SK-N-SH (cell line): ENCODE results near the gene CSNK1G2.

Experiments used
- EP300 ChIP-seq, 2 experiments: IDR thresholded peaks; 2 replicates each; pipeline versions ENCODE4 v1.4.0 to v1.6.1; 2012; ENCODE audit warnings: borderline replicate concordance in 1 of 2, low read depth in 1 of 2, low read length in 1 of 2
- EZH2phosphoT487 ChIP-seq: fragments of 200-600 bp; sonication (generic); IDR thresholded peaks from 2 replicates; pipeline ENCODE4 v1.6.1; 2017; ENCODE audit warnings: low read depth, mixed run types, mild to moderate bottlenecking, antibody characterized with exemption, moderate library complexity, borderline replicate concordance
- FOXM1 ChIP-seq: IDR thresholded peaks from 2 replicates; pipeline ENCODE4 v1.4.0; 2012; ENCODE audit warnings: low read depth, mild to moderate bottlenecking
- POLR2AphosphoS5 ChIP-seq: IDR thresholded peaks from 2 replicates; pipeline ENCODE4 v1.6.1; 2012; ENCODE audit warnings: low read depth, low read length
- RAD21 ChIP-seq: IDR thresholded peaks from 2 replicates; pipeline ENCODE4 v1.6.1; 2012; ENCODE audit warnings: mild to moderate bottlenecking, low read length
- RXRA ChIP-seq: IDR thresholded peaks from 2 replicates; pipeline ENCODE4 v1.4.0; 2012; ENCODE audit warnings: low read depth, mild to moderate bottlenecking, borderline replicate concordance
- TAF1 ChIP-seq: IDR thresholded peaks from 2 replicates; pipeline ENCODE4 v1.6.1; 2012; ENCODE audit warnings: low read depth, mild to moderate bottlenecking, low read length, moderate library complexity, borderline replicate concordance
- TCF12 ChIP-seq: IDR thresholded peaks from 2 replicates; pipeline ENCODE4 v1.4.0; 2012
- TF ChIP-seq, protein P1 (sequence below): IDR thresholded peaks from 2 replicates; pipeline ENCODE4 v1.4.0; 2012; ENCODE audit warnings: low read depth
- TF ChIP-seq, protein P2 (sequence below): fragments of 200-600 bp; sonication (generic); IDR thresholded peaks from 2 replicates; pipeline ENCODE4 v1.6.1; 2017; ENCODE audit warnings: antibody characterized with exemption, mild to moderate bottlenecking, moderate library complexity
- TF ChIP-seq, protein P3 (sequence below): IDR thresholded peaks from 2 replicates; pipeline ENCODE4; 2012
- TF ChIP-seq, protein P4 (sequence below): IDR thresholded peaks from 2 replicates; pipeline ENCODE4 v1.6.1; 2012; ENCODE audit warnings: mild to moderate bottlenecking, low read depth, low read length, moderate library complexity

DNA sequence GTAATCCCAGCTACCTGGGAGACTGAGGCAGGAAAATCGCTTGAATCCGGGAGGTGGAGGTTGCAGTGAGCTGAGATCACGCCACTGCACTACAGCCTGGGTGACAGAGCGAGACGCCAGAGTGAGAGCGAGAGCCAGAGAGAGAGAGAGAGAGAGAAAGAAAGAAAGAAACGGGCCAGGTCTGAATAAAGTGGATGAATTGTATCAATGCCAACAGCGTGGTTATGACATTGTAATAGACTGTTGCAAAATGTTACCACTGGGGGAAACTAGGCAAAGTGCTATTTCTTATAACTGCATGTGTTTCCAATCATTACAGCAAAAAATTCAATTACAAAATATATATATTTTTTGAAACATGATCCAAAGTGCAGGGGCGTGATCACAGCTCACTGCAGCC lies 86.4 kb downstream of the CSNK1G2 start:
- TF ChIP-seq POLR2AphosphoS5 (no peak), TCF12 (peak; percentile 57; the same call in 1 of the 2 replicates), RXRA (no peak), EZH2phosphoT487 (no peak), EP300 (IDR thresholded peaks at IDR 0.05; ENCODE audit: borderline replicate concordance in 1 of 2, low read depth in 1 of 2, low read length in 1 of 2) (no peak), FOXM1 (no peak), TAF1 (no peak), RAD21 (no peak)
- TF ChIP-seq, protein P1, sequence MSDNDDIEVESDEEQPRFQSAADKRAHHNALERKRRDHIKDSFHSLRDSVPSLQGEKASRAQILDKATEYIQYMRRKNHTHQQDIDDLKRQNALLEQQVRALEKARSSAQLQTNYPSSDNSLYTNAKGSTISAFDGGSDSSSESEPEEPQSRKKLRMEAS: no peak
- TF ChIP-seq, protein P2, sequence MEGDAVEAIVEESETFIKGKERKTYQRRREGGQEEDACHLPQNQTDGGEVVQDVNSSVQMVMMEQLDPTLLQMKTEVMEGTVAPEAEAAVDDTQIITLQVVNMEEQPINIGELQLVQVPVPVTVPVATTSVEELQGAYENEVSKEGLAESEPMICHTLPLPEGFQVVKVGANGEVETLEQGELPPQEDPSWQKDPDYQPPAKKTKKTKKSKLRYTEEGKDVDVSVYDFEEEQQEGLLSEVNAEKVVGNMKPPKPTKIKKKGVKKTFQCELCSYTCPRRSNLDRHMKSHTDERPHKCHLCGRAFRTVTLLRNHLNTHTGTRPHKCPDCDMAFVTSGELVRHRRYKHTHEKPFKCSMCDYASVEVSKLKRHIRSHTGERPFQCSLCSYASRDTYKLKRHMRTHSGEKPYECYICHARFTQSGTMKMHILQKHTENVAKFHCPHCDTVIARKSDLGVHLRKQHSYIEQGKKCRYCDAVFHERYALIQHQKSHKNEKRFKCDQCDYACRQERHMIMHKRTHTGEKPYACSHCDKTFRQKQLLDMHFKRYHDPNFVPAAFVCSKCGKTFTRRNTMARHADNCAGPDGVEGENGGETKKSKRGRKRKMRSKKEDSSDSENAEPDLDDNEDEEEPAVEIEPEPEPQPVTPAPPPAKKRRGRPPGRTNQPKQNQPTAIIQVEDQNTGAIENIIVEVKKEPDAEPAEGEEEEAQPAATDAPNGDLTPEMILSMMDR: peak; percentile 24; the same call in 1 of the 2 replicates
- TF ChIP-seq, protein P3, sequence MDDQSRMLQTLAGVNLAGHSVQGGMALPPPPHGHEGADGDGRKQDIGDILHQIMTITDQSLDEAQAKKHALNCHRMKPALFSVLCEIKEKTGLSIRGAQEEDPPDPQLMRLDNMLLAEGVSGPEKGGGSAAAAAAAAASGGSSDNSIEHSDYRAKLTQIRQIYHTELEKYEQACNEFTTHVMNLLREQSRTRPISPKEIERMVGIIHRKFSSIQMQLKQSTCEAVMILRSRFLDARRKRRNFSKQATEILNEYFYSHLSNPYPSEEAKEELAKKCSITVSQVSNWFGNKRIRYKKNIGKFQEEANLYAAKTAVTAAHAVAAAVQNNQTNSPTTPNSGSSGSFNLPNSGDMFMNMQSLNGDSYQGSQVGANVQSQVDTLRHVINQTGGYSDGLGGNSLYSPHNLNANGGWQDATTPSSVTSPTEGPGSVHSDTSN: no peak
- TF ChIP-seq, protein P4, sequence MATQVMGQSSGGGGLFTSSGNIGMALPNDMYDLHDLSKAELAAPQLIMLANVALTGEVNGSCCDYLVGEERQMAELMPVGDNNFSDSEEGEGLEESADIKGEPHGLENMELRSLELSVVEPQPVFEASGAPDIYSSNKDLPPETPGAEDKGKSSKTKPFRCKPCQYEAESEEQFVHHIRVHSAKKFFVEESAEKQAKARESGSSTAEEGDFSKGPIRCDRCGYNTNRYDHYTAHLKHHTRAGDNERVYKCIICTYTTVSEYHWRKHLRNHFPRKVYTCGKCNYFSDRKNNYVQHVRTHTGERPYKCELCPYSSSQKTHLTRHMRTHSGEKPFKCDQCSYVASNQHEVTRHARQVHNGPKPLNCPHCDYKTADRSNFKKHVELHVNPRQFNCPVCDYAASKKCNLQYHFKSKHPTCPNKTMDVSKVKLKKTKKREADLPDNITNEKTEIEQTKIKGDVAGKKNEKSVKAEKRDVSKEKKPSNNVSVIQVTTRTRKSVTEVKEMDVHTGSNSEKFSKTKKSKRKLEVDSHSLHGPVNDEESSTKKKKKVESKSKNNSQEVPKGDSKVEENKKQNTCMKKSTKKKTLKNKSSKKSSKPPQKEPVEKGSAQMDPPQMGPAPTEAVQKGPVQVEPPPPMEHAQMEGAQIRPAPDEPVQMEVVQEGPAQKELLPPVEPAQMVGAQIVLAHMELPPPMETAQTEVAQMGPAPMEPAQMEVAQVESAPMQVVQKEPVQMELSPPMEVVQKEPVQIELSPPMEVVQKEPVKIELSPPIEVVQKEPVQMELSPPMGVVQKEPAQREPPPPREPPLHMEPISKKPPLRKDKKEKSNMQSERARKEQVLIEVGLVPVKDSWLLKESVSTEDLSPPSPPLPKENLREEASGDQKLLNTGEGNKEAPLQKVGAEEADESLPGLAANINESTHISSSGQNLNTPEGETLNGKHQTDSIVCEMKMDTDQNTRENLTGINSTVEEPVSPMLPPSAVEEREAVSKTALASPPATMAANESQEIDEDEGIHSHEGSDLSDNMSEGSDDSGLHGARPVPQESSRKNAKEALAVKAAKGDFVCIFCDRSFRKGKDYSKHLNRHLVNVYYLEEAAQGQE: no peak
